ENCODE measurements around the gene ASB18. TPM values are rescaled to one million over a fixed set of nuclear protein-coding genes. Genes with fewer than 3 reads are reported as not detected.

Gene ASB18
- total RNA-seq, 1 experiment from 2014 or later: not detected

DNA sequence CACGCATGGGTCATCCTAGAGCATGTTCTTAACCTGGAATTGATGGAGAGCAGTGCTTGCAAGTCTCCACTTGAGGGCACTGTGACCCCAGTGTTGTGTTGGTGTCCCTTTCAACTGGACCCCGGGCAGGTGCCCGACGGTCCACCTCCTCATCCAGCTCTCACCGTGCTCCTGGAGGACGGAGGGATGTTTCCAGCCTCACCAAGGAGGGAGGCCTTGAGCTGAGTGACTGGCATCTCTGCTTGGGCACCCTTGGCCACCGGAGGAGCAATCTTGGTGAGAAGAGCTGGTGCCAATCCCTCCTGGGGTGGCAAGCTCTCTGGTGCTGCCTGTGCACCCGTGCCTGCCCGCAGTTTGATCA is 45.4 kb upstream of the ASB18 start:
- Histone ChIP-seq H3K27me3 (ENCODE audit: control insufficient read depth, insufficient read depth, low read length) (peaks cover 16% of the 10 kb centered on the region; the same call in 1 of the 2 replicates), H3K27ac (ENCODE audit: low read length) (no peak overlapping the region), H3K36me3 (ENCODE audit: control insufficient read depth, insufficient read depth, low read length) (no peaks in the 10 kb centered on the region; the same call in 1 of the 2 replicates), H3K4me3 (ENCODE audit: low read depth in 2 of 2, low read length in 2 of 2) (no peak overlapping the region), H3K4me1 (ENCODE audit: control insufficient read depth, insufficient read depth, low read length) (no peaks in the 10 kb centered on the region), H3K9me3 (ENCODE audit: control insufficient read depth, insufficient read depth, low read depth, low read length) (no peaks in the 10 kb centered on the region)
- intact Hi-C loops (cut with micrococcal nuclease; ENCODE audit: unreplicated experiment) (no loop called here), in situ Hi-C loops (cut with HindIII; ENCODE audit: low pct_unique_long_range_greater_than_20kb, low sequenced_read_pairs) (no loop called here)
- ATAC-seq: 0 out of 2 replicates have a peak, but pooled peaks have one; percentile 66
- BruUV-seq (replicated peaks): no TSS peak
- DNase-seq (ENCODE audit: low read depth, low spot score): peak; percentile 5
- TF ChIP-seq, protein P1, sequence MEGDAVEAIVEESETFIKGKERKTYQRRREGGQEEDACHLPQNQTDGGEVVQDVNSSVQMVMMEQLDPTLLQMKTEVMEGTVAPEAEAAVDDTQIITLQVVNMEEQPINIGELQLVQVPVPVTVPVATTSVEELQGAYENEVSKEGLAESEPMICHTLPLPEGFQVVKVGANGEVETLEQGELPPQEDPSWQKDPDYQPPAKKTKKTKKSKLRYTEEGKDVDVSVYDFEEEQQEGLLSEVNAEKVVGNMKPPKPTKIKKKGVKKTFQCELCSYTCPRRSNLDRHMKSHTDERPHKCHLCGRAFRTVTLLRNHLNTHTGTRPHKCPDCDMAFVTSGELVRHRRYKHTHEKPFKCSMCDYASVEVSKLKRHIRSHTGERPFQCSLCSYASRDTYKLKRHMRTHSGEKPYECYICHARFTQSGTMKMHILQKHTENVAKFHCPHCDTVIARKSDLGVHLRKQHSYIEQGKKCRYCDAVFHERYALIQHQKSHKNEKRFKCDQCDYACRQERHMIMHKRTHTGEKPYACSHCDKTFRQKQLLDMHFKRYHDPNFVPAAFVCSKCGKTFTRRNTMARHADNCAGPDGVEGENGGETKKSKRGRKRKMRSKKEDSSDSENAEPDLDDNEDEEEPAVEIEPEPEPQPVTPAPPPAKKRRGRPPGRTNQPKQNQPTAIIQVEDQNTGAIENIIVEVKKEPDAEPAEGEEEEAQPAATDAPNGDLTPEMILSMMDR (IDR thresholded peaks at IDR 0.05): peak; percentile 74
- TF ChIP-seq POLR2AphosphoS5 (IDR thresholded peaks at IDR 0.05; ENCODE audit: low read depth, low read length): no peak
- CTCF ChIA-PET: no interaction called here
- POLR2A ChIA-PET: interaction anchor here (0.6 kb wide), 1 partner anchor 493 kb away, joined by 4 read pairs; no protein-coding TSS in a partner anchor

DNA sequence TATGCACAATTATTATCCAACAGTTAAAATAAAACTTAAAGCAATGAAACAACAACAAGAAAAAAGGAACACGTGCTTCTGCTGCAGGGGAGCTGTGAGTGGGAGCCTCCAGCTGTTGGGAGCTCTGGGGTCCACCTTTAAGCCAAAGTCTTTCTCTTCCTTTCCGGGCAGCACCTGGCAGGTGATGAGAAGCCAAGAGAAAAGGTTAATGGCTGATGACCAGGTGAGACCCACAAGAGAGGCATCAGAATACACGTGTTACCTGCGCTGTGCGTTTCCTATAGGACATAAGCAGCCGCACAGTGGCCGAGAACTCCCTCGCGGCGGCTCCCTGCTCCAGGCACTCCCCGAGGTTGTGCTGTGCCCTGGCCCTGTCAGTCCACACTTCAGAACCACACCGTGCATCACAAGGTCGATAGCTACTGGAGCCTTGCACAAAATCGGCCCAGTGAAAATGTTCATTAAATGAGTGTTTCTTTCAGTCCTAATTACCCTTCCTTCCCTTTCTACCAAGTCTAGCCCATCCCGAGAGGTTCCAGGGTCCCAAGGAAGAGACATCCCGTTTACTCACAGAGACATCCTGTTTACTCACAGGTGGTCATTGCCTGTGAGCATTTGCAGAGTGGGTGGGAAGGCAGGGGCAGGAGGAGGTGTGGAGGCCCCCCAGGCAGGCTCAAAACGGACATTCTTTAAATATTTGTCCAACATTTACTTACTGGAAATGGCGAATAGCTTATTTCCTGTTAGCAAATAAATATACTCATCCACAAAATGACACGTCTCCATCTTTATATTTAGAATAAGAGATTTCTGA is 44.9 kb upstream of the ASB18 start:
- in situ Hi-C loops (cut with HindIII; ENCODE audit: low pct_unique_long_range_greater_than_20kb, low sequenced_read_pairs) (no loop called here), intact Hi-C loops (cut with micrococcal nuclease; ENCODE audit: unreplicated experiment) (no loop called here)
- ChIA-PET POLR2A (no interaction called here), CTCF (no interaction called here)
- H3K27ac ChIP-seq (ENCODE audit: low read length): no peak overlapping the region
- DNase-seq (ENCODE audit: low read depth, low spot score): no peak
- TF ChIP-seq SIN3A (IDR thresholded peaks at IDR 0.05; ENCODE audit: borderline replicate concordance, insufficient read depth, low read depth, low read length) (no peak), POLR2AphosphoS5 (IDR thresholded peaks at IDR 0.05; ENCODE audit: low read depth, low read length) (no peak), TCF7L2 (IDR thresholded peaks at IDR 0.05; ENCODE audit: low read depth, low read length) (no peak), REST (IDR thresholded peaks at IDR 0.05; ENCODE audit: insufficient read depth in 1 of 2, low read depth in 2 of 2, low read length in 1 of 2) (no peak)
- TF ChIP-seq, protein P1 (IDR thresholded peaks at IDR 0.05): no peak
- H3K27me3 ChIP-seq (ENCODE audit: control insufficient read depth, insufficient read depth, low read length): peaks cover 13% of the 10 kb centered on the region; the same call in 1 of the 2 replicates
- H3K36me3 ChIP-seq (ENCODE audit: control insufficient read depth, insufficient read depth, low read length): no peaks in the 10 kb centered on the region; the same call in 1 of the 2 replicates
- H3K4me1 ChIP-seq (ENCODE audit: control insufficient read depth, insufficient read depth, low read length): no peaks in the 10 kb centered on the region
- BruUV-seq (replicated peaks): no TSS peak
- no peak overlapping the region for H3K4me3 ChIP-seq (ENCODE audit: low read depth in 2 of 2, low read length in 2 of 2)
- H3K9me3 ChIP-seq (ENCODE audit: control insufficient read depth, insufficient read depth, low read depth, low read length): no peaks in the 10 kb centered on the region
- no peak for ATAC-seq

Data from Panc1 (cell line).